HL-60 (cell line): Measurements from ENCODE around the gene CTU1.
A peak's percentile ranks its signal among the peaks of the same experiment; 100 is the strongest.

Source experiments
- DNase-seq, 2 experiments: peaks; one replicate each; pipeline ENCODE4 v3.0.0-alpha.2; 2010 to 2020; ENCODE audit warnings: low read depth in 1 of 2, low spot score in 1 of 2
- H3K27ac ChIP-seq: fragments of 250-450 bp; sonication (Bioruptor Pico); replicated peaks from 2 replicates; pipeline ENCODE4 v1.5.1; 2020; ENCODE audit warnings: mild to moderate bottlenecking, moderate library complexity
- H3K27me3 ChIP-seq: fragments of 250-450 bp; sonication (Bioruptor Pico); 2 replicates; pipeline ENCODE4 v1.5.1; 2021; ENCODE audit warnings: mild to moderate bottlenecking, moderate library complexity; ENCODE audit not compliant: insufficient read depth, poor library complexity, severe bottlenecking
- H3K4me3 ChIP-seq: replicated peaks from 2 replicates; pipeline ENCODE4 v1.5.1; 2011; ENCODE audit warnings: mild to moderate bottlenecking, control low read depth, low read length; ENCODE audit not compliant: insufficient read depth
- CTCF ChIP-seq: IDR thresholded peaks from one replicate; pipeline ENCODE4 v1.5.1; 2011; ENCODE audit warnings: low read length, control low read depth, inconsistent platforms; ENCODE audit not compliant: insufficient read depth
- GABPA ChIP-seq: IDR thresholded peaks from 2 replicates; pipeline ENCODE4 v1.6.1; 2012; ENCODE audit warnings: low read depth
- POLR2AphosphoS5 ChIP-seq: IDR thresholded peaks from 2 replicates; pipeline ENCODE4 v1.6.1; 2012; ENCODE audit warnings: low read depth
- REST ChIP-seq: IDR thresholded peaks from 2 replicates; pipeline ENCODE4 v1.6.1; 2012; ENCODE audit warnings: low read depth; ENCODE audit not compliant: insufficient replicate concordance
- SPI1 ChIP-seq: IDR thresholded peaks from 2 replicates; pipeline ENCODE4 v1.6.1; 2012; ENCODE audit warnings: low read depth, mild to moderate bottlenecking, borderline replicate concordance

The CTU1 gene

DNA sequence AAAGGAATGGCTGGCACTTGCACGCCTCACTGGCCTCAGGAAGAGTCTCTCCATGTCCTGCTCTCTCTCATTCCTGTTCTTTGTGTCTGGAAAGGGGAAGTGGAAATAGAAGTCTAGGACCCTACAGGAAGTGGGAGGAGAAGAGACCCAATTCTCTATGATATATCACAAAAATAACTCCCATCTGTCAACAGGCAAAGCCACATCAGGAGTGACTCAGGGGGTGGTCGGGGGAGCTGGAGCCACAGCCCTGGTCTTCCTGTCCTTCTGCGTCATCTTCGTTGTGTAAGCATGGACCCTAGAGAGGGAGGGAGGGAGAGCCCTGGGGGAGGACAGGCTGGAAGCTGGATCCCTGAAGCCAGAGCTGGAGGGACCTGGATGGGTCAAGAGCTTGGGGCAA, 19.5 kb upstream of the CTU1 start:
- Histone ChIP-seq H3K27ac (no peak overlapping the region), H3K27me3 (no peaks in the 10 kb centered on the region), H3K4me3 (no peak overlapping the region)
- peak; percentile 58 to 94 for DNase-seq
- no peak for TF ChIP-seq CTCF
- peak; percentile 94 for TF ChIP-seq SPI1
- no peak for TF ChIP-seq POLR2AphosphoS5

DNA sequence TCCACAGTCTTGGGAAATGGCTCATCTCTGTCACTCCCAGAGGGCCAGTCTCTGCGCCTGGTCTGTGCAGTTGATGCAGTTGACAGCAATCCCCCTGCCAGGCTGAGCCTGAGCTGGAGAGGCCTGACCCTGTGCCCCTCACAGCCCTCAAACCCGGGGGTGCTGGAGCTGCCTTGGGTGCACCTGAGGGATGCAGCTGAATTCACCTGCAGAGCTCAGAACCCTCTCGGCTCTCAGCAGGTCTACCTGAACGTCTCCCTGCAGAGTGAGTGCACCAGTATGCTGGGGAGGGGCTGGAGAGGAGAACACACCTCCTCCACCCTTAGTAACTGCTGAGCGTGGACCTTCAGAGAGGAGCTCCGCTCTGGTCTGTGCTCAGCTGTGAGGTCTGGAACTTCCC, 18.8 kb upstream of the CTU1 start:
- H3K27me3 ChIP-seq: no peaks in the 10 kb centered on the region
- TF ChIP-seq GABPA (no peak), SPI1 (no peak), REST (no peak), CTCF (no peak), POLR2AphosphoS5 (no peak)
- no peak overlapping the region for H3K4me3 ChIP-seq
- H3K27ac ChIP-seq: no peak overlapping the region
- no peak for DNase-seq

- H3K27me3 ChIP-seq: no peaks in the 10 kb centered on the region
- DNase-seq: no peak
- H3K4me3 ChIP-seq: peak overlapping the region; percentile 29
- no peak for TF ChIP-seq REST
- no peak for TF ChIP-seq CTCF
- no peak for TF ChIP-seq POLR2AphosphoS5
- TF ChIP-seq SPI1: no peak
- no peak for TF ChIP-seq GABPA
- peak overlapping the region; percentile 65; the same call in 1 of the 2 replicates for H3K27ac ChIP-seq
Observed at GRCh38 chr19:51125421-51126075, 17.3 kb upstream of the CTU1 start.

DNA sequence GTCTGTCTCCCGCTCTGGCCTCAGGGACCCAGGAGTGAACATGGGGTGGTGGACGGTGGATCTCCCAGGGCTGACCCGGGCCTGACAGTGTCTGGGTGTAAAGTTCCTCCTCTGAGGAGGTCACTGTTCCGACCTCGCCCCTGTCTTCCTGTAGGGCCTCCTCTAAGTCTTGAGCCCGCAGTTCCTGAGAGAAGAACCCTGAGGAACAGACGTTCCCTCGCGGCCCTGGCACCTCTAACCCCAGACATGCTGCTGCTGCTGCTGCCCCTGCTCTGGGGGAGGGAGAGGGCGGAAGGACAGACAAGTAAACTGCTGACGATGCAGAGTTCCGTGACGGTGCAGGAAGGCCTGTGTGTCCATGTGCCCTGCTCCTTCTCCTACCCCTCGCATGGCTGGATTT, 16.5 kb upstream of the CTU1 start, which contains the start of gene SIGLEC9:
TSS of gene SIGLEC9 (plus strand) at position 178 of the 400 bp plus-strand sequence. CDS start at position 247, 69 bp downstream.
- DNase-seq: peak; percentile 27 to 69
- TF ChIP-seq CTCF: no peak
- no peak for TF ChIP-seq REST
- no peak for TF ChIP-seq POLR2AphosphoS5
- no peak for TF ChIP-seq SPI1
- TF ChIP-seq GABPA: no peak
- H3K27ac ChIP-seq: peak within 1 kb of the TSS; percentile 65
- no peaks in the 10 kb centered on the region for H3K27me3 ChIP-seq
- H3K4me3 ChIP-seq: peak within 1 kb of the TSS; percentile 29
